Erythroblast (primary cell): ENCODE measurements around the gene EXOSC1.
"Not testable (repeated sequence)": the region's sequence is repeated elsewhere in the genome, so short reads cannot be mapped to it uniquely, and the experiment has no call there.

ENCODE experiments used
- GATA1 ChIP-seq: IDR thresholded peaks from 2 replicates; pipeline ENCODE4 v1.6.1; 2011; ENCODE audit warnings: low read depth, mild to moderate bottlenecking, control low read depth, low read length, moderate library complexity
- POLR2A ChIP-seq: IDR thresholded peaks from 2 replicates; pipeline ENCODE4 v1.6.1; 2011; ENCODE audit warnings: mild to moderate bottlenecking, low read length

GRCh38 chr10:97423757-97424098, 22.1 kb downstream of the EXOSC1 start:
- TF ChIP-seq POLR2A, GATA1: not testable (repeated sequence)
